Measurements from ENCODE around the gene PHC2. TPM values are rescaled to one million over a fixed set of nuclear protein-coding genes. Genes with fewer than 3 reads are reported as not detected.

PHC2 gene
- total and polyA plus RNA-seq, 2 of the 13 experiments (the other 11 are each of a cell fraction or from before 2014, with no cell fraction given): 52.5 to 84.9 TPM

GRCh38 chr1:33429856-33430691 is 821 bp downstream of the PHC2 start:
- no peak overlapping the region for H2AFZ ChIP-seq (ENCODE audit: low read length)
- no peaks in the 10 kb centered on the region for H3K79me2 ChIP-seq (ENCODE audit: insufficient read depth, low read length)
- no peaks in the 10 kb centered on the region for H4K20me1 ChIP-seq (ENCODE audit: insufficient read depth, low read length)
- H3K4me3 ChIP-seq (replicated peaks in 1 of 3; ENCODE audit: insufficient read depth in 1 of 3, low read depth in 2 of 3, low read length in 3 of 3): peak overlapping the region; percentile 49 to 73 (median 67)
- ChIA-PET POLR2A (no interaction called here), CTCF (ENCODE audit: low intra/inter-chr PET ratio, low total read pairs) (no interaction called here)
- no peak overlapping the region for H3K27ac ChIP-seq (ENCODE audit: extremely low read length, insufficient read depth, low read length)
- DNase-seq (ENCODE audit: low spot score) (no peak), FAIRE-seq (no peak), ATAC-seq (peak; percentile 33)
- no peaks in the 10 kb centered on the region for H3K9me3 ChIP-seq (ENCODE audit: low read length)
- H3K4me1 ChIP-seq (ENCODE audit: insufficient read depth, low read length): peaks cover 26% of the 10 kb centered on the region
- no peak overlapping the region; the same call in 1 of the 2 replicates for H3K9ac ChIP-seq (ENCODE audit: insufficient read depth, low read depth, low read length)
- H3K4me2 ChIP-seq (ENCODE audit: low read depth, low read length): peak overlapping the region; percentile 91
- intact Hi-C loops (cut with micrococcal nuclease; ENCODE audit: unreplicated experiment) (no loop called here), in situ Hi-C loops (cut with HindIII; ENCODE audit: extremely low pct_ligation_motif_present, low pct_unique_long_range_greater_than_20kb) (no loop called here)
- no TSS peak for BruUV-seq (replicated peaks)
- WGBS (ENCODE audit: low lambda C conversion rate): 9% methylated on average over 32 of the region's 54 CpGs
- H3K36me3 ChIP-seq (replicated peaks in 1 of 2; ENCODE audit: control insufficient read depth in 1 of 2, insufficient read depth in 2 of 2, low read length in 2 of 2): no peaks in the 10 kb centered on the region
- H3K27me3 ChIP-seq (ENCODE audit: control insufficient read depth in 1 of 2, insufficient read depth in 2 of 2, low read length in 2 of 2): peaks cover 0 to 28% of the 10 kb centered on the region in 2 experiments; a peak in 2 of 5 replicates
- TF ChIP-seq IKZF5 (CRISPR knock-in tag; IDR thresholded peaks at IDR 0.05) (no peak), E2F2 (CRISPR knock-in tag; IDR thresholded peaks at IDR 0.05; ENCODE audit: borderline replicate concordance) (0 out of 2 replicates have a peak, but pooled peaks have one; percentile 27), ZNF687 (CRISPR knock-in tag; IDR thresholded peaks at IDR 0.05) (peak; percentile 54), UBTF (CRISPR knock-in tag; IDR thresholded peaks at IDR 0.05) (peak; percentile 50; the same call in 1 of the 2 replicates), HNRNPLL (IDR thresholded peaks at IDR 0.05; ENCODE audit: low read depth, low read length, poor library complexity, severe bottlenecking) (peak; percentile 99), EED (CRISPR knock-in tag; IDR thresholded peaks at IDR 0.05) (peak; percentile 41; the same call in 1 of the 2 replicates), ARID4A (CRISPR knock-in tag; IDR thresholded peaks at IDR 0.05; ENCODE audit: borderline replicate concordance) (peak; percentile 20; the same call in 1 of the 2 replicates)

Data from HepG2 (cell line).